HG03558 (cell line): ENCODE measurements around the gene NRIP1.
A peak's percentile ranks its signal among the peaks of the same experiment; 100 is the strongest.

Experiments used
- ATAC-seq: cut with Tn5 transposase; IDR thresholded peaks from one replicate; pipeline ENCODE4 v1.9.1; 2021; ENCODE audit warnings: moderate number of reproducible peaks; ENCODE audit not compliant: unreplicated experiment; ENCODE audit errors: extremely low read depth

The NRIP1 gene

DNA sequence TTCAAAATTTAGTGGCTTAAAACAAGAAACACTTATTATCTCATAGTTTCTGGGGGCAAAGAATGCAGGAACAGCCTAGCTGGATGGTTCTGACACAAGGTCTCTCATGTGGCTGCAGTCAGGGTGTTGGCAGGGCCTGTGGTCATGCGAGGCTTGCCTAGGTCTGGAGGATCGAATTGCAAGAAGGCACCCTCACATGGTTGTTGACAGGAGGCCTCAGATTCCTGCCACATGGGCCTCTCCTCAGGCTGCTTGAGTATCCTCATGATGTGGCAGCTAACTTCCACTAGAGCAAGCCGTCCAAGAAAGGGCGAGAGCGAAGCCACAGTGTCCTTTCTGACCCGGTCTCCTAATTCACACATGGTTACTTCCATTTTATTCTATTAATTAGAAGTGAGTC, 6.2 kb upstream of the NRIP1 start:
- ATAC-seq = no peak

DNA sequence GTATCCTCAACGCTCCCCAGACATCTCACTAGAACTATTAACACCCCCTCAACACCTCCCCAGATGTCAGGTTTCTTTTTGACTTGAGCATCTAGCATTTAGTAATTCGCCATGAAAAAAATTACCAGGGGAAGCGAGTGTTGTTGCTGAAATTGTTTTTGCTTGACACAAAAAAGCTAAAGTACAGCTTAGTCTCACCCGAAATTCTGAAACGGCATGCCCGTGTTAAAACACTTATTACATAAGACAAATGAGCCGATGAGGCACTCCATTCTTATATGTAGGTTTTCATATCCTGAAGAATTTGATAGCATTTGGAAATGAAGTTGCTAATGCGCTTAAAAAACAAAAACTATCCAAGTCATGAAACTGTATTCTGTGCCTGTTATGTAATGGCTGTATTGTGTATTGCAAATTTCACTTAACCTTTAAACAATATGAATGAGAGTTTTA, 1.3 kb upstream of the NRIP1 start:
- ATAC-seq = no peak

DNA sequence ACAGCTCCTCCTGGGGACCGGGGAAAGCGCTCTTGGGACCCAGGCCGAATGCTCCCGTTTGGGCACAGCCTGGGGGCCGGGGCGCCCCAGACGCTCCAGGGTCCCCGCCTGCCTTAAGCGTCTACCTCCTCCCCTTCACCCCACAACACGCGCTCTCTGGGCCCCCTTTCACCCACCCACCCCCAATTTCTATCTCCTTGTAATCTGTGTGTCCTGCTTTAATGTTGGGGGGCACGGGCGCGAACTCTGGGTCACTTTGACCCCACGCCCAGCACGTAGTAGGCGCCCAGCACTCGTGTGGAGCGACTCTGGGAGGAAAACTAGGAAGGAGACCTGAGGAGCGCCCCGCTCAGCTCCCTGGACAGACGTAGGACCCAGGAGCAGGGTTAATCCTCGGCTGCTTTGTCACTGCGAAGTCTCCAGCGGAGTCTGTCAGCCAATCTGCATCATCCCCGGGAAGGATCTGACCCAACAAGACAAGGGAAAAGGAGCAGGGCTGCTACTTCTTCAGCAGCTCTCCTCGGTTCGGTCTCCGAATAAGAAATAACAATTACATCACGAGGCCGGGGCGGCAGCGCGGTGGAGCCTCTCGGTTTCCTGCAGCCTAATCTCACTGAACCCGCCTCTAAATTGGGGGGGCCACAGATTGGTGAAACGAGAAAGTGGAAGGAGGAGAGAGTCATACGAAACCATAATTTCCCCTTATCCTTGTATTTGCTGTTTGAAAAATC, 757 bp upstream of the NRIP1 start:
- ATAC-seq = no peak

DNA sequence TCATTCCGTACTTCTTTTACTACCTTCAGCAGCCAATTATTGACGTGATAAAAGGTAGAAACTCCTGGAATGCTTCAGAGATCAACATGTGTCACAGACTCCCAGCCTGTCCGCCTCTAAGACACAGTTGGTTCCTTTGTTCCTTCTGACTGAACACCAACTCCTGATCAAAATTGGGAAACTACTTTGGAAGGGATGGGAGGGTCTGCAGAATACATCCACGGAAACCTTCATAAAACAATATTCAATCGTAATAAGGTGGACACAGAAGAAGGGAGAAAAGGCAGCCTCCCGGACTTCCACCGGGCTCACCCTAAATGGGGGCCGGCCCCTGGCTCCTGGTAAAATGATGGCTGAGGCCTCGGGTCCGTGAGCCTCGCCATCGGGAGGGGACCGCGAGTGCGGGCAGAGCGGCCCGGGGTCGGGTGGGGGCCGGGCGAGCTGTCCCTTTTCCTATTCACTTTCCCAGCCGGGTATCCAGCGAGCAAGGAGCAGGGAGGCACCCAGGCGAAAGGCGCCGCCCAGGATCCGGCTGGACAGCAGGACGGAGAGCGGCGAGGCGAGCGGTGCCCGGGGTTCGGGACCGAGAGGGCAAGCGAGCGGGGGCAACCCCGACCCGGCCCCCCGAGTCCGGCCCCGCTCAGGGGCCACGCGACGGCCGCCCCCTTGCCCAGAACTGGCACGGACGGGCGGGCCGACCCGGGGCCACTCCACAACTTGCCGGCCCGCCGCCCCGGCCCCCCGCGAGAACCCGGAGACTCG, 805 bp downstream of the NRIP1 start:
- no peak for ATAC-seq

DNA sequence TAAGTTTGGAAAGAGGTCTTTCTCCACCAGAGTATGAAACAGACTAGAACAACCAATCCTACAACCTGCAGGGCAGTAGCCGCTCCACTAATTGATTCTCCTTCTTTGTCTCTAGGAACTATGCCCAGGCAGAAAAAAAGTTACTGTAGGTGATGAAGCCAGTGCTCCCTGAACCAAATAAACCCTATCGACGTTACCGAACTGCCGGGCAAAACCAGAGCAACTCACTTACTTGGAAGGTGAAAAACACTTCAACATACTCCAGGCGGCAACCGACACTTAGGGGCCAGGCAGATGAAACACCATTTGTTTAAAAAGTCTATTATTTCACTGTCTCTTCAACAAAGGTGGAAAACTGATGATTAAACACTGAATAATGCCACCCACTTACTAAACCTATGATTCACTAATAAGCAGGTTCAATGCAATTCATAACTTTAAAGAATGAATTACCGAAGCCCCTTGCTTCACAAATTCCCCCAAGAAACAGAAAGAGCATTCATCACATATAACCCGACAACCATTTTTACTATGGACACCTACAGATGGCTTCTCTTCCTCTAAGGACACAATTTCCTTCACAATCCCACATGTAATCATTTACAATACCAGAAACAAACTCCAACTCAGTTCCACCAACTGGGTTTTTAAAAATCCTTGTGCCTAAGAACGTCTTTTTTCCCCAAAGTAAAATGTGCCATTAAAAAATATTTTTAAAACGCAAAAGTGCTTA, 1.6 kb downstream of the NRIP1 start:
- no peak for ATAC-seq

DNA sequence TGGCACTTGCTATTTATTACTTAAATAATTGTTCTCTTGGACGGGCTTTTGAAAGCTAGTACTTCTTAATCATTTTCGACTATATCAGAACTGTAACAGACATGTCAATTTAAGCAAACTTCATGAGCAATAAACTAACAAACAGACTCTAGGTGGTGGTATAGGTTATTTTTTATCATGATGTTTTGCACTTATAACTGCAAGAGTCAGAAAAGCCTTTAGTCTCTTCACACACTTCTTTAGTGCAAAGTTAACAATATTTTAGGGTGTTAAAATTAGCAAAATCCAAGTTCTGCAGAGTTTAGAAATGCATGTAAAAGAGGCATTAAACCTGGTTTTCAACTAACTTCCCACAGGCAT, 2.2 kb downstream of the NRIP1 start:
- ATAC-seq = no peak

DNA sequence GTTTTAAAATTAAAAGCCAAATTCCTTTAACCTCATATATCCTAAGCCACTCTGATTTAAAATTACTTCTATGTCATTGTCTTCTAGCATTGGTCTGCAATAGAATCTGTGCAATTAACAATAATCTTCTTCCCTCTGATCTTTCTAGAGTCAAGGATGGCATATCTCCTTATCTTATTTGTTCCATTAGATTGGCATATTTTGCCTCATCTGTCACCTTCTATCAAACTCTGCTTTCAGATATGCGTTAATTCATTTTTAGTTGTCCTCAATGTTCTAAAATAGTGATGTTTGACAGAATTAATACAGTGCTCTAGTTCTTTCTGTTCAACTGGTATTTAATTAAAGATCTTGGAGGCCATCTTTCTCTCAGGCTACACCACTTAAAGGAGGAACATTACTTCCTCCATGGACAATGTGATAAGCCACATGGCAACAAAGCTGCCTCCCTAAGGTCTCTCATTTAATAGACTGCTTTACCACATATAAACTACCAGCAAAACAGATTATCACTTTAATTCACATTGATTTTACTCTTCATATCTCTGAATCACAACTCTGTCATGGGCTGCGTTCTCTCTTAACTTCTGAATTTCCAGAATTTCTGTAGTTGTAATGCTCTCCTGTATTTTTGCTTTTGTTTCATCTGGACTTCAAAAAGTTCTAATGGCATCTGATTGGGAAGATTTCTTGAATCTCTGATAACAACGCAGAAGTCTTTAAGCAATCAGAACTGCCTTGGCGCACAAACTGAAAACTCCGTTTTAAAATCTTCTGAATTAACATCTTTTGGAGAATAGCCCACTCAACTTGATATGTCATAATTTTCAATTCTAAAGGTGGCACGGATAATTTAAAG, 2.8 kb downstream of the NRIP1 start:
- no peak for ATAC-seq

DNA sequence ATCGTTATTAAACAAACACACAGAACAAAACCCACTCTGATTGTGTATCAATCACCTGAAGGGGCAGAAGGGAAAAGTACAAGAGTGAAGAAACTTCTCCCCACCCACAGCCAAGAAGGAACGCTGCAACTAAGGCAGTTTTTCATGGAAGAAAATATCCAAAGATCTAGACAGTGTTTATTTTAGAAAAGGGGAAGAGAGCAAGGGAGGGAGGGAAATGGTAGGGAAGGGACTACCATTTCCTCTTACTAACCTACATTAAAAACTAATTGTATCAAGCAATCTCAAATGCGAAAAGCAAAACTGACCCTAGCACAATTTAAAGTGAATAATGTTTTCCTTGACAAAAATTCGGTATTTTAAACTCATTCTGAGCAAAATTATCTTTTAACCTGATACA, 3.5 kb downstream of the NRIP1 start:
- no peak for ATAC-seq

DNA sequence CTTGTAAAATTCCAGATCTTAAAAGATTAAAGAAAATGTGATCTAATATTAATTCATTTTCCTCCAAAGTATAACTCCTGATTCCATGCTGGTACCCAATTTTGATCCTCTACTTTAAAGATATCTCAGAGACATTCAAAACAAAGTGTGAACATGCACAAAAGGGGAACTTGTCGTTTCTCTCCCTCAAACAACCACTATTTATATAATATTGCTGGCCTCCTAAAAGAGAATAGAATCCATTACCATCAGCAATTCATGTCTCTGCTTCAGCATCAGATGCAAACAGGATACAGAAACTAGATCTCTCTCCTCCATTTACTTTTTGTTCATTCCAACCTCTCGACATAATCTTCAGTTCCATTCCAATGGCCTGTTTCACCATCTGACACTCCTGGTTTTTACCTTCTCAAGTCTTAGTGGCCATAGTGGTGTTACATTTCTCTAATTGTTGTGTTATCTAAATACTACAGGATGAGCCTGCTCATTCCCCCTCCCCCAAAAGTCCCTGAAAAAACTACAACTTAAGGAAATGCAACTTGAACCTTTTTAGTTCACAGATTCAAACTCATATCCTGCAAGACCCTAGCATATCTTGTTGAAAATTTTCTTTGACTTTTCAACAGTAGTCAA, 4.1 kb downstream of the NRIP1 start:
- ATAC-seq = no peak

DNA sequence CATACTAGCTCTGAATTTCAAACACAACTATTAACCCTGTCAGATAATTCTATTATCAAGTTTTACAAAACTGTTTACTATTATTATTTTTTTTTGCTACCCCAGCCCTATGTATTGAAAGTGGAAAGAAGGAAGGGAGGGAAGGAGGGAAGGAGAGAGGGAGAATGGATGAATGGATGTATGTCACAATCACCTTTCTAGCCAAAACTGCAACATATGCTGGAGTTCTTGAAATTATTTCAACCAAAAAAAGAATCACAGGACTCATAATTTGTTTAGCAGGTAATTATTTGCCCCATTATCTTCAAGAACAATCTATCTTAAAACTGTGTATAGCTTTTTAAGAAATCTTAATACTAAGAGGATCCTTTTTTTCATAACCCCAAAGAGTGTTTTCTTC, 5.4 kb downstream of the NRIP1 start:
- ATAC-seq = no peak

DNA sequence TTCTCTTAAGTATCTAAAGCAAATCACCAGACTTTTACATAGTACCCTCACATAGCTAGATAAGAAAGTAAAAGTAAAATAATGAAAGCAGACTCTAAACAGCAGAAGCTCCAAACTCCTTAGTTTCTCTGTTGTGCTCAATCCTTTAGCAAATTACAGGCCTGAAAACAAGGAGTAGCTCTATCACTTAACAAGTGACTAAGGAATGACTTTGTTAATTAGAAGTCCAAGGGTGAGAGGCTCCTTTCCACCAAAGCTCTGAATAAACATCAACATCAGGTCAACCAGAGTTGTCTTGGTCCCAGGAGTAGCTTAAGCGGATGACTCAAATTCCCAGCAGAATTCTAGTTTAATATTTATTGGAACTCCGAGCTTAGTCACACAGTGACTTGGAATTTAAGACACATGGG, 5.9 kb downstream of the NRIP1 start:
- no peak for ATAC-seq

DNA sequence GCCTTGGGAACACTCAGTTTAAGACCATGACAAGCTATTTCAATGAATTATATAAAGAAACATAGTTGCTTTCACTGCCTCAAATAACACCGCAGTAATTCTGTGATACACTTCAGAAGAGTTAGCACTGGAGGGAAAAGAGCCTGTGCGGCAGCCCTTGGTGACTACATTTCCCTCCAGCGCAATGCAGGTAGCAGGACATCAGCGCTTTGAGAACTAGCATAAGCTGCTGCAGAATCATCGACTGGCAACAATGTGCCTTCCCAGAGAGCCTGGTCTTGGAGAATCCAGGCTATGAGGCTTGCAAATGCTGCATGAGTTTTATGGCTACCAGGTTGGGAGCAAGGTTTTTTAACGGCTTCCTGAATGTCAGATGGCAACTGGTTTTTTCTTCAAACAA, 7.5 kb downstream of the NRIP1 start:
- ATAC-seq = no peak

DNA sequence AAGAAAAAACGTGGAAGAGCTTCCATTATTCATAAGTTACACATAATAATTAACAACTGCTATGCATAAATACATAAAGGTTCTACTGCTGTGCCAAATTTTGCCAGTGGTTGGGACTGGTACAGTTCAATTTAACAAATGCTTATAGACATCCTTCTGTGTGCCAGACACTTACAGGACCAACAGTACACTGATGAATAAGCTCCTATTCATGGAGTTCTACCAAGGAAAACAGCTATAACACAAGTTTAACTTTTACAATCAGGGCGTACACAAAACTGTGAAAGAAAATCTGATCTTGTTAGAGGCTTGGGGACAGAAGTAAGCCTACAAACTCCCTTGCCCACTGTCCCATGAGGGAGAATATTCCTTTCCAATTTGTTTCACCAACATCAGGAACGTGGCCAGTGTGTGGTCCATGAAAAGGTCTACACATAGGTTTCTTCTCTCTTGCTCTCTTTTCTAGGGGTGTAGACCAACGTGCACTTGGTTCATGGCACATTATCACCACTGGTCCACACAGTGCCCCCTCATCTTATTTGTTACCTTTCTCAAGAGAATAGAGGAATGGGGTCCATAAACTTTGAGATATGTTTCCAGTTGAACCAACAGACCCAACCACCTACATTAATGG, 10.1 kb downstream of the NRIP1 start:
- no peak for ATAC-seq

DNA sequence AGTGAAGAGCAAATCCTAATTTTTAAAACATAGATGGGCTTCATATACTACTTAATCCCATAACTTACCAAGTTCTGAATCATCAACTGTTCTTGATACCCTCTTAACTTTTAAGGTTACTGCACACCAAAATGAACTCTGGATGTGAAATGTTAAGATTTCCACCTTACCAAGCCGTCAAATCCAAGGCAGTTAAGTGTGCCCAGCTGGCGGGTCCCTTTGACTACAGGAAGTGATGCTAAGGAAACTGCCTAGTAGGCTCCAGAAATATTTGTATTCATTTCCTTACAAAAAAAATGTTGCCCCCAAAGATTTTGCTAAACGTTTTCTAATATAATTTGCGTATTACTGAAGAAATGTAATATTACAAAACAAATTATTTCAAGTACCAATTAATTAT, 10.7 kb downstream of the NRIP1 start:
- ATAC-seq = no peak

DNA sequence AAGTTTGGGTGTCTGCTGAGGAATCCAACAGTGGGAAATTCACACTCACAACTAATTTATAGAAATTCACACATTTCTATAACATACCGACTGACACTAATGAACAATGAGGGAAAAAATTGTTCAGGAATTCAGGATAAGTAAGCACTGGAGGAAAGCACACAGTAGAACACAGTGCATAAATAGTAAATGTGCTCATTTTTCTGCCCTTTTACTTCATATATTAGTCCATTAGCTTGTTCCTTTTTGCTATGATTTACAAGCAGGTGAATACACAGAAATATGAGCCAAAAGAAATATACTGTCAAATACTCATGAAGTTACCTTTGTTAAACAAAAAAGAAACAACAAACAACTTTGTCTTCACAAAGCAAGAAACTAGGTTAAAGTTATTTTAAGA, 11.3 kb downstream of the NRIP1 start:
- no peak for ATAC-seq

DNA sequence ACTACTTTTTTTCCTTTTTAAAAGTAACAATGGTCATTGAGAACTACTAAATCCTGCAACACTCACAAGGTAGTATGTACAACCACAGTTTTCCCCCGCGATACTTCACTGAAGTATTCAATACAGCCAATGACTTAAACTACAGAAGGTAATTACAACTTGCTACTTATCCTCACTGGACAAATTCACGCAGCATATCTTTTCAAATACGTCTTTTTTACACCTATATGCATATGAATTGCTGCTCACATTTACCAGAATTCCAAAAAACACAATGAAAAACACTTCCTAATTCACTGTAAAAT, 12.4 kb downstream of the NRIP1 start:
- peak; percentile 11 for ATAC-seq

DNA sequence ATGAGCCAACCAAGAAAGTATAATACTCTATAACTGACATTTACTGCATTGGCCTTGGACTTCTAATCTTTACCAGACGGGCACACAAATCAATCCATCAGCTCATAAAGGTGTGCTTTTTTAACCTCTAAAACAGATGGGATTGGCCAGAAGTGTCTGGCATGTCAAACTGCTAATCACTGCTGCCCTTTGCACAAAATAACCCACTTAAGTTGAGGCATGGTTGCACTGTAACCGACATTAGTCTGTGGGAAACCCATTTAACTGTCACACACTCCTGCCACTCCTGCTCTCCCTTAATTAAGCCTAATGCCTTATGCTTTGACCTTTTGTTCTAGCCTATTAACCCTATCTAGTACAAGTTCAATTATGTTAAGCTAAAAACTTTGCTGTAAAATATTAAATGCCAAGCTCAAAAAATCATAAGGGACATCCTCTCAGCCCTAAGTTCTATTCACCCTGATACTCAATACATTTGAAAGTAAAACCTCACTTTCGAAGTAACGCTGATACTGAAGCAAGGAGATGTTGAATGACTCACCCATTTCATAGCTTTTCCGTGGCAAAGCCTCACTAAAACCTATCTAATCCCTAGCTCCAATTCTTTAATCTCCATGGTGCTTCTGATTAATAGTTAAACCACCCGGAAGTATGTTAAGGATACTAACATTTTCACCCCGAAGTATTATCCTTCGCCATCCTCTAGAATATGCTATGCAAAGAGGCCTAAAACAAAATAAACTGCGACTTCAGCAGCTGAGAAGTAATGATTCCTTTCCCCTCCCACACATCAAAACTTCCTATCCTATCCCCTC, 12.9 kb downstream of the NRIP1 start:
- peak; percentile 44 for ATAC-seq

DNA sequence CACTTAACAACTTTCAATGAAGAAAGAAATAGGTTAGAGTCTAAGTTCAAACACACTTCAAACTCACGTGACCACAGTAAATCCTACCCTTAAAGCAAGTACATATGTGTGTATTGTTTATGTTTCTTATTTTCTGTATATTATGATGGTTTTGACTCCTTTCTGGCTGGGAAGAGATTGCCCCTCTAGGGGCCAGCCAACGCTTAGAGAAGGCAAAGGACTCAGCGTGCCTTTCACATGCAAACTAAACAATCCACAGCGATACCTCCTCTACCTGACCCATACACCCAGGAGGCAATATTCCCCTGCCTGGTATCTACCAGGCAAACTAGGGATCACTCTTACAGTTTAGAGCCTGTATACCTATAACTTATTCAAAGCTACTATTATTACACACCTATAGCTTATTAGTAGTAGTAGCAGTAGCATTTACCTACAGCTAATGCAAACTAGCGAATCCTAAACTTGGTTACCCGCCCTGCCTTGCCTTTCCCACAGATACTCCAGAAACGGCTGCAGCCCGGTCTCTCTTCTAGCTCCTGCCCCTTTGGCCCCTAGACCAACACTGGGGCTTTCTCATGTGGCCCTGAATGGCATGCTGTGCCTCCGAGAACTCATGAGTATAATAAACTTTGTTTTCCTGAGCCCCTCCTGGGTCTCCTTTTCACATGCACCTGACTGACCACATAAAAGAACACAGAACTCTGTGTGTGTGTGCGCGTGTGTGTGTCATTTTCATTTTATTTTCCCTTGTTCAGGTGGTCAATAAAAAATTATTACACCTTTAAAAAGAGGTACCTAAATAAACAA, 14.0 kb downstream of the NRIP1 start:
- no peak for ATAC-seq
